Tibial nerve (tissue), 4 donors: ENCODE results near the gene MPPED1. TPM values are rescaled to one million over a fixed set of nuclear protein-coding genes. Genes with fewer than 3 reads are reported as not detected.

Source experiments
- DNase-seq, 2 donors: peaks; one replicate each; pipeline ENCODE4 v3.0.0-alpha.2; 2019; ENCODE audit warnings: low spot score in 2 of 2
- H3K27ac ChIP-seq, 4 donors: fragments of 200-600 bp; sonication (generic) in 3 of 4; one replicate each; pipeline ENCODE4 v1.5.1; 2017 to 2019; ENCODE audit warnings: mild to moderate bottlenecking in 1 of 4
- H3K27me3 ChIP-seq, 2 donors: fragments of 200-600 bp; sonication (generic) in 1 of 2; one replicate each; pipeline versions ENCODE4 v1.5.1 to v1.6.0; 2017 to 2019
- H3K36me3 ChIP-seq, 3 donors: fragments of 200-600 bp; sonication (generic); one replicate each; pipeline ENCODE4 v1.5.1; 2018 to 2019
- H3K4me1 ChIP-seq, 4 donors: fragments of 200-600 bp; sonication (generic) in 3 of 4; one replicate each; pipeline ENCODE4 v1.5.1; 2017 to 2019
- H3K4me3 ChIP-seq, 4 donors: fragments of 200-600 bp; sonication (generic) in 3 of 4; one replicate each; pipeline ENCODE4 v1.5.1; 2017 to 2019; ENCODE audit warnings: mild to moderate bottlenecking in 1 of 4, moderate library complexity in 1 of 4
- H3K9me3 ChIP-seq, 4 donors: fragments of 200-600 bp; sonication (generic) in 3 of 4; one replicate each; pipeline ENCODE4 v1.5.1; 2017 to 2019
- EP300 ChIP-seq, 2 donors: sonication (generic); formaldehyde crosslinking; IDR thresholded peaks; one replicate each; pipeline ENCODE4 v1.6.1; 2017; ENCODE audit warnings: antibody characterized with exemption in 2 of 2, mild to moderate bottlenecking in 1 of 2
- POLR2A ChIP-seq, 2 donors: fragments of 450-650 bp; IDR thresholded peaks; one replicate each; pipeline ENCODE4 v1.6.1; 2017; ENCODE audit warnings: antibody characterized with exemption in 2 of 2, mild to moderate bottlenecking in 2 of 2, moderate library complexity in 2 of 2
- WGBS, 2 donors: methylation state at CpG; one replicate each; pipeline ENCODE4 v1.1.5; 2018; 5-methylcytosine and 5-hydroxymethylcytosine counted together
- total RNA-seq, 4 donors: library from RNA; depleted of rRNA; stranded (reverse); fragments of >200 nt; gene quantifications; one replicate each; pipeline ENCODE4 v1.1.0, GENCODE V29; 2016
- TF ChIP-seq, protein P1 (sequence below), 5 experiments: fragments of 200-600 bp in 3 of 5; fragments of 450-650 bp in 2 of 5; sonication (generic) in 3 of 5; IDR thresholded peaks; one replicate each; pipeline ENCODE4 v1.5.1; 2016 to 2019; ENCODE audit warnings: antibody characterized with exemption in 5 of 5, mild to moderate bottlenecking in 3 of 5, moderate library complexity in 2 of 5

MPPED1 gene
- total RNA-seq, 4 donors from 2014 or later = 1.2 to 2.4 (median 1.8) TPM

DNA sequence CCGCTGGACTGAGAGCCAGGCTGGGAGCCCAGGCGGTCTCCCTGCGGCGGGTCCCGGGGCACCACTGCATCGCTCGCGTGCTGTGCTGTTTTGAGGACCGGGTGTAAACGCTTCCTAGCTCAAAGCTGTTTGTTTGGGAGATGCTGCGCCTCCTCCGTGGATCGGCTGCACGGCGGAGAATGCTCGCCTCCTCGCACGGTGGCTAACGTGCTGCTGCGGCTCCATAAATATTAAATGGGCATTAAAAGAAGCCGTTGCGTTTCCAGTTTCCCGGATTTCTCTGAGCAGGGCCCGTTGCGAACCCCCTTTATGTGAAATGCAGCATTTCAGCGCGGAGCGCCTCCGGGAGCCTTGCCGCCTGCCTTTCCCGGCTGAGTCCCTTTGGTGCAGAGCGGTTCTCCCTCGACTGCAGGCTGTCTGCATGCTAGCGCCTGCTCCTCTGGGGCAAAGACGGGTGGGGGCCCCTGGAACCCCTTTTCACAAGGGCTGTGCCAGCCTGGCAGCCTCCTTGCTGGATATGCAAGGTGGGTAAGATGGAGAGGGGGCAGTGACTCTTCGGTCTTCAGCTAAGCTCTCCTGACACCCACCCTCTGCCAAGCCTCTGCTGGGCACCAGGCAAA, 9.3 kb downstream of the MPPED1 start:
- Histone ChIP-seq H3K27ac (no peak overlapping the region), H3K9me3 (no peaks in the 10 kb centered on the region), H3K4me3 (no peak overlapping the region), H3K27me3 (peaks cover 0 to 2% of the 10 kb centered on the region in 2 donors), H3K36me3 (no peaks in the 10 kb centered on the region), H3K4me1 (no peaks in the 10 kb centered on the region)
- WGBS, 2 donors = 87 to 94% methylated on average over 34 to 36 of the region's 36 CpGs
- TF ChIP-seq POLR2A (IDR thresholded peaks at IDR 0.05) (no peak), EP300 (IDR thresholded peaks at IDR 0.05) (no peak)
- TF ChIP-seq, protein P1, sequence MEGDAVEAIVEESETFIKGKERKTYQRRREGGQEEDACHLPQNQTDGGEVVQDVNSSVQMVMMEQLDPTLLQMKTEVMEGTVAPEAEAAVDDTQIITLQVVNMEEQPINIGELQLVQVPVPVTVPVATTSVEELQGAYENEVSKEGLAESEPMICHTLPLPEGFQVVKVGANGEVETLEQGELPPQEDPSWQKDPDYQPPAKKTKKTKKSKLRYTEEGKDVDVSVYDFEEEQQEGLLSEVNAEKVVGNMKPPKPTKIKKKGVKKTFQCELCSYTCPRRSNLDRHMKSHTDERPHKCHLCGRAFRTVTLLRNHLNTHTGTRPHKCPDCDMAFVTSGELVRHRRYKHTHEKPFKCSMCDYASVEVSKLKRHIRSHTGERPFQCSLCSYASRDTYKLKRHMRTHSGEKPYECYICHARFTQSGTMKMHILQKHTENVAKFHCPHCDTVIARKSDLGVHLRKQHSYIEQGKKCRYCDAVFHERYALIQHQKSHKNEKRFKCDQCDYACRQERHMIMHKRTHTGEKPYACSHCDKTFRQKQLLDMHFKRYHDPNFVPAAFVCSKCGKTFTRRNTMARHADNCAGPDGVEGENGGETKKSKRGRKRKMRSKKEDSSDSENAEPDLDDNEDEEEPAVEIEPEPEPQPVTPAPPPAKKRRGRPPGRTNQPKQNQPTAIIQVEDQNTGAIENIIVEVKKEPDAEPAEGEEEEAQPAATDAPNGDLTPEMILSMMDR (IDR thresholded peaks at IDR 0.05) = no peak
- DNase-seq = no peak

DNA sequence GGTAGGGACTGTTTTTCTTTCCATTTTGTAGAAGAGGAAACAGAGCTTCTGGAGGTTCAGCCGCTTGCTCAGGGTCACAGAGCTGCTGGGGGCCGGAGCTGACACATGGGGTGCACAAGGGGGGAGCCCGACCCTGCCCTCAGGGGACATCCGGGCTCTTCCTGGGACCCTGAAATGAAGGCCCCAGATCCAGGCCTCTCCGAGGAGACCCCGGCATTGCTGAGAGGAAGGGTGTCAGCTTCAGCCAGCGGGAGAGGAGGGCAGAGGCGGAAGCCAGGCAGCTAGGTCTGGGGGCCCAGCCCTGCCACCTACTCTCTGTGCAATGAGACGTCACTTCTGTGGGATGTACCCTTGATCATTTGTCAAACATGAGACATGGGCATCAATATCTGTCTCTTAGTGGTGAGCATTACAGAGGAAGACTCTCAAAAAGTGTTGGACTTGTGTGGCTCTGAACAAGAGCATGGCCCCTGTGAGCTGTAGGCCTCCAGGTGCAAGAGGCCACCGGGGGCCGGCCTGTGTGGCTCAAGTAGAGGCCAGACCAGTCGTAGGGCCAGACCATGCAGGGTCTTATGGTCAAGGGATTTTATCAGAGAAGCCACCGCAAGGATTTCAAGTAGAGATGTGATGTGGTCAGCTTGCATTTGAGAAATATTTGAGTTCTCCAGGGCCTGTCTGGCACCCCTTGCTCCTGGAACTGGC, 10.3 kb downstream of the MPPED1 start:
- 82 to 85% methylated on average over 6 to 8 of the region's 13 CpGs for WGBS, 2 donors
- Histone ChIP-seq H3K9me3 (no peaks in the 10 kb centered on the region), H3K4me1 (no peaks in the 10 kb centered on the region), H3K27ac (no peak overlapping the region), H3K36me3 (no peaks in the 10 kb centered on the region), H3K4me3 (no peak overlapping the region), H3K27me3 (peaks cover 0 to 2% of the 10 kb centered on the region in 2 donors)
- TF ChIP-seq, protein P1 (IDR thresholded peaks at IDR 0.05) = no peak
- TF ChIP-seq POLR2A (IDR thresholded peaks at IDR 0.05) = no peak
- TF ChIP-seq EP300 (IDR thresholded peaks at IDR 0.05) = no peak
- DNase-seq = no peak

DNA sequence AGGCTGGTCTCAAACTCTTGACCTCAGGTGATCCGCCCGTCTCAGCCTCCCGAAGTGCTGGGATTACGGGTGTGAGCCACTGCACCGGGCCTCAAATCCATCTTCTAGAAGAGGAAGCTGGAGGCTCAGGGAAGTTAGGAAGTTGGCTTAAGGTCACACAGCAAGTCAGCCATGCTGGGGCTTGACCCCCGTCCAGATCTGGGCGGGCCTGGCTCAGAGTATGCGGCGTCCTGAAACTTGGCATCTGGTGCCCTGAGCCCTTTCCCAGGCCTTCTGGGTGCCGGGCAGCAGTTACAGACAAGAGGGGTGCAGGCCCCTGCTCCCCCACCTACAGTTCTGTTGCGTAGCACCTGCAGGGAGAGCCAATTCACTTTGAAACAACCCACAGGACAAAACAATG, 11.2 kb downstream of the MPPED1 start:
- TF ChIP-seq, protein P1 (IDR thresholded peaks at IDR 0.05) = no peak
- TF ChIP-seq EP300 (IDR thresholded peaks at IDR 0.05) (no peak), POLR2A (IDR thresholded peaks at IDR 0.05) (no peak)
- Histone ChIP-seq H3K9me3 (no peaks in the 10 kb centered on the region), H3K4me3 (no peak overlapping the region), H3K27me3 (peaks cover 0 to 4% of the 10 kb centered on the region in 2 donors), H3K36me3 (no peaks in the 10 kb centered on the region), H3K4me1 (no peaks in the 10 kb centered on the region), H3K27ac (no peak overlapping the region)
- DNase-seq = no peak
- WGBS, 2 donors = 86 to 91% methylated on average over 11 of the region's 11 CpGs

DNA sequence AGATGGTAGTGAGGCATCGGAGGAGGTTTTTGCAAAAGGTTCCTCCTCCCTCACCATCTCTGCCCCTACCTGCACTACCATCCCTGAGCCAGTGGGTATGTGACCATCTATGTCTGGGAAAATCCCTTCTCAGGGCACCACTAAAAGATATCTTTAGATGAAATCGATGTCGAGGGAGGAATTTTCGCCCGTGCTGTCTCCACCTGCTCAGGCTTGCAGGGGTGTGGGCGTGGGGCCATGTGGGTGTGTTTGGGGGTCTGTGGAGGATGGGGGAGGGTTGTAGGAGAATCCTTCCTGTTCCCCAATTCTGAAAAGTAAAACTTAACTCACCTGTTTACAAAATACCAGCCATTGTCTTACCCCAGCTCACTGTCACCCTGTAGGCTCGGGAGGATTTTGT, 12.4 kb downstream of the MPPED1 start:
- no peaks in the 10 kb centered on the region for H3K4me1 ChIP-seq
- no peak overlapping the region for H3K4me3 ChIP-seq
- no peaks in the 10 kb centered on the region for H3K36me3 ChIP-seq
- 76 to 77% methylated on average over 7 of the region's 7 CpGs for WGBS, 2 donors
- no peak for DNase-seq
- H3K9me3 ChIP-seq = no peaks in the 10 kb centered on the region
- H3K27ac ChIP-seq = no peak overlapping the region
- H3K27me3 ChIP-seq = peaks cover 0 to 4% of the 10 kb centered on the region in 2 donors
- TF ChIP-seq EP300 (IDR thresholded peaks at IDR 0.05) (no peak), POLR2A (IDR thresholded peaks at IDR 0.05) (no peak)
- TF ChIP-seq, protein P1 (IDR thresholded peaks at IDR 0.05) = no peak
